Putamen (tissue), 1 donor: ENCODE data around the gene ARHGEF10L.

Experiments used
- DNase-seq: peaks from one replicate; pipeline ENCODE4 v3.0.0-alpha.2; 2016; ENCODE audit warnings: low spot score

ARHGEF10L gene

DNA sequence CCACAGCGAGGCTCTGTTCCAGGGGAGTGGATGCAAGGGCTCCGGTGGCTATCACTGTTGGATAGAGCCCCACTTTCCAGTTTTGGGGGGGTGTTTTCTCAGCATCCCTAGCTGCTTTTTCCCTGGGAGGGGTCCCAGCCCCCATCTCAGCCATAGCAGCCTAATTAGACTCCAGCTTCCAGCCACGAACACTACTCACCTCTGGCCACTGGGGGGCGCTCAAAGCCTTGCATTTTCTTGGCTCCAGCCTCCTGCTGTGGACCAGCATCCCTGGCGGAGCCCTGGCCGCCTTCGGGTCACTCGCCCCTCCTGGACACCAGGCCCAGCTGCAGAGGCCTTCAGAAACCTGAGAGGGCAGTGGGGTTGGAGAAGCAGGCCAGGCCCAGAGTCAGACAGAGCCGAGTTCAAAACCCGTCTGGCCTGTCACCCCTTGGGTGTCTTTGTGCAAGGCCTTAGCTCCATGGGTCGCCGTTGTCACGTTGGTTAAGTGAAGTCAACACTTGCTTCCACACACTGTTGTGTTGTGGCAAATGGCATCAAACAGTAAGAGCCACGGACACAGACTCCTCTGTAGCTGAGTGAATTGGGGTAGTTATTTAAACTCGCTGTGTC lies 122.2 kb downstream of the ARHGEF10L start:
- DNase-seq: peak; percentile 35

GRCh38 chr1:17662296-17662695 lies 122.8 kb downstream of the ARHGEF10L start:
- DNase-seq: no peak

DNA sequence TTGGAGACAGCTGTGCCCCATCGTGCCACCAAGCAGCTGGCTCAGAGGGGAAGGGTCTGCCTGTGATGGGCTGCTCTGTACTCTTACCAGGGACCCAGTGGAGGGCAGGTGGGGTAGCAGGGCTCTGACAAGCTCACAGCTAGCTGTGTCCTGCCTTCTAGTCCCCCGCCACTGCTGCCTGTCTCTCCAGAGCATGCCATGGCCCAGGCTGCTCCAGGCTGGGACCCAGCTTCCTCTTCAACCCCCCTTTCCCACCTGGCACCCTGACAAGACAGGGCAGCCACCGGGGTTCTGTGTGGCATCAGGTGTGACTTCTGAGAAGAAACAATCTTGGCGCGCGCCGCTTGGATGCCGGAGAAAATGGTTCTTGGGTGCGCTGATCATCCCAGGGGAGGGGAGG lies 123.3 kb downstream of the ARHGEF10L start:
- no peak for DNase-seq

- DNase-seq: no peak
Observed at GRCh38 chr1:17663646-17664045, 124.1 kb downstream of the ARHGEF10L start.

- DNase-seq: no peak
Observed at GRCh38 chr1:17664322-17664721, 124.8 kb downstream of the ARHGEF10L start.

DNA sequence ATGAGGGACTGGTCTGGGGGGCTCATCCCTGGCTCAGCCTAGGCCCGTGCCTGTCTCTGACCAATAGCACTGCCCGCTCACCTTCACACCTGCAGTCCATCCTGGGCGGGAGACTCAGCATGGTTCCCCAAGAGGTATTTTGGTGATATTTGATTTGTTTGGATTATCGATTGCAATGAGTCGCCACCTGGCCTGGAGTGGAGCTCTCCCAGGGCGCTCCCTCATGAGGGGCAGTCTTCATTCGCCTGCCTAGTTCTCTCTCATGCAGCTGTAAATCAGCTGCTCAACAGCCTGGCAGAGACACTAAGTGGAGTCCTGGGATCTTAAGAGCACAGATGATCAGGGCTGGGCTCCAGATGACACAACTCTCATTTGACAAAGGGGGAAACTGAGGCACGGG lies 125.6 kb downstream of the ARHGEF10L start:
- no peak for DNase-seq

GRCh38 chr1:17665950-17666720 lies 126.6 kb downstream of the ARHGEF10L start:
- DNase-seq: no peak

DNA sequence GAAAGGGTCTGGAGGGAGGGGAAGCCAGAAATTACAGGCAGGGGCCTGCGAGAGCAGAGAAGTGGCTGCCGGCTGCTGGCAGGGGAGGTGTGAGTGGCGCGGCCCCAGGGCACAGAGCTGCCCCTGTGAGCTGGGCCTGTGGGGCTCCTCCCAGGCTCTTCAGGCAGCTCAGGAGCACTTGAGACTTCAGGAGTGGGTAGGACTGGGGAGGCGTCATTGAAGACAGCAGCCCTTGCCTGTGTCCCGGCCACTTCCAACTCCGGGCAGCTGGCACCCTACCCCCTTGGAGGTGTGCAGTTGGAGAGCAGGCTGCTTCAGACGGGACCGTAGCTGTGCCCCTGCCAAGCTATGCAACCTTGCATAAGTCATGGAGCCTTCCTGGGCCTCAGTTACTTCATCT lies 128.1 kb downstream of the ARHGEF10L start:
- no peak for DNase-seq

DNA sequence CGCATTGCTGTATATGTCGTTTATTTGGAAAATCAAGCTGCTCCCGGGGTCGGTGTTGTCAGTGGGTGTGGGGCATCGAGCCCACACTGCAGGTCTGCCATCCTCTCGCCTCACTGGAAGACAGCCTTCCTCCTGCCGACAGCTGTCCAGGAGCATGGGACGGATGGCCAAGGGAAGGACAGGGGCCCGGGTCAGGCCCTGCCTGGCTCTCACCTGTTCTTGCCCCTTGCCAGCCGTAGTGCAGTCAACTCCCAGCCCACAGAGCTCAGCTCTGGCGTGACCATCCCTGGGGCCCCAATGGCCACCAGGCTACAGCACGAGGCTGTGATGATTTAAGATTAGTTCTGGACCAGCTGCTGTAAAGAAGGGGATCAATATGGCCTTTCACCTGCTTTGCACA lies 128.7 kb downstream of the ARHGEF10L start:
- no peak for DNase-seq

DNA sequence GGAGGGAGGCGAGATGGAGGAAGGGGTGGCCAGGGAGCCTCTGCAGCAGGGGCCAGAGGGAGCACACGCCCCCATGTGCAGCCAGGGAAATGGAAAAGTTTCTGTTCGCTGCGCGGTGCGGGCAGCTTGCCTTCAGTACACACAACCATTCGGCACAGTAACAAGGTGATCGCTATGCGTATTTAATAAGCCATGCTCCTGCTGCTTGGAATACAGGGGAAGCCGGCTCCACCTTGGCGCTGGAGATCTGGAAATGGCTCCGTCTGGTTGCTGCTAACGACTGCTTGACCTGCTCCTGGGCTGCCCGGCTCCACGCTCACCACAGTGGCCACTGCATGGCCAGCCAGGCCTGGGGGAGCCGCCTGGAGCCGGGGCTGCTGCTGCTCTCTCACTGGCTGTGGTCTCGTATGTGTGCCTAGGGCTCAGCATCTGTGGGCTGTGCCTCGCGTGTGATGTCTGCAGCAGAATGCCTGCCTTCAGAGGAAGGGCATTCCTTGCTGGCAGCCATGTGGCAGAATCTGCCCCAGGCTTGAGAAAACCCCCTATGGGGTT lies 129.2 kb downstream of the ARHGEF10L start:
- no peak for DNase-seq

DNA sequence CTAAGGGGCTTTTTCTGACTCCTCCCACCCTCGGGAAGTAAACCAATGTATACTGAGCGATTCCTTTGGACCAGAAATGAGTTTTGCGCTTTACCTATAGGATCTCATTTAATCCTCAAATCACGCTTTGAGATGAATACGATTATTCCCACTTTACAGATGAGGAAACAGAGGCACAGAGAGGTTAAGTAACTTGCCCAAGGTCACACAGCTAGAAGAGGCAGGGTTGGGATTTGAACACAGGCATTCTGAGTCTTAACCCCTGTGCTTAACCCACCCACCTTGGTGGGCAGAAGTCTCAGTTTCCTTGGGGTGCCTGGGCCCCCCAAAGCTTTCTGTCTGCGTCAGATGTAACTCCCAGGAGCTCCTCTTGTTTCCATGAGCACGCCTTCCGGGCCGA lies 129.8 kb downstream of the ARHGEF10L start:
- DNase-seq: no peak

DNA sequence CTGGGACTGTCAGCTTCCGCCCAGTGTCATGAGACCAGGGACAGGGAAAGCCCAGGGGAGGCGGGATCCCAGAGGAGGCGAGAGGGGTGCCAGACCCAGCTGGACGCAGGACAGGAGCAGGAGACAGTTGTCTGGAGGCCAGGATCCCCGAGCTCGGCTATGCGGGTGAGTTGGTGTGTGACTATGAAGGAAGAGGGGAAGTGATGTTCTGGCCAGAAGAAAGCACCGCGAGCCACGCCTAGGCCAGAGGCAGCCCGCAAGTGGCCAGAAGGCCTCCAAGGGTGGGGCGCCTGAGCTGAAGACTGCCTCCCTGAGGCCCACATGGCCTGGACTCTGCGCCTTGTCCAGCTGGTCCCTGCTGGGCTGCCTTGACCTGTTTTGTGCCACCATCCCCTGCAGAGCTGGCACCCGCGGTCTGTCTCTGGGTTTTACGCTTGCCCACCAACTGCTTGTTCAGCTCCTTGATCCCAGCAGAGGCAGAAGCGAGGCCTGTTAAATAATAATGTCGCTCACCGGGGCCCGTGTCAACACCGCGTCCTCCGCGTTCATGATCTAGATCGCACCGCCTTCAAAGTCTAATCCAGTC lies 130.5 kb downstream of the ARHGEF10L start:
- DNase-seq: peak; percentile 31

DNA sequence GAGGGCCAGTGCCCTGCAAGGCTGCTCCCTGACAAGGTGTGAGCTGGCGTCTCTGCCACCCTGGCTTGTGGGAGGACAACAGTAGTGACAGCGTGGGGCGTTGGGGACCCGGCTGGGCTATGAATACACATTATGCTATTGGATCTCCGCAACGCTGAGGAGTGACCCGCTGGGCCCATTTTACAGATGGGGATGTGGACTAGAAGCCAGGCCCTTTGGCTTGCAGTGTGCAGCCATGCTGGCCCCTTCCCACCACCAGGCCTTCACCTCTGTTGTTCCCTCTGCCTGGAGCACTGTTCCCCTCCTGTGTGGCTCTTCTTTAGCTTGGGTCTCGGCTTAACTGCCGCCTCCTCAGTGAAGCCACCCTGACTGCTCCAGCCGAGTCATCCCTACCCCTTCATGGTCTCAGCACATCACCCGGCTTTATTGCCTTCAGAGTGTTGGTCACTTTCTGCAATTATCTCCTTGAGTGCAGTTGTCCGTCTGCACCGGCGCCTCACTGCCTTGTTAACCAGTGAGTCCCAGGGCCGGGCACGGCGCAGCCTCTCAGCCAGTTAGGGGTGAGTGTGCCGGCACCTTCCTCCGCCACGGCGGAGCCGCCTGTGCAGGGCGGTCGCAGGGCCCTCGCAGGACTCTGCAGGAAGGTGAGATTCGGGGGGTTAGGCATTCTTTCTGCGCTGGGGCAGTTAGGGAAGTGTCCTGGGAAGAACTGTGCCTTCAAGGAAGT lies 131.3 kb downstream of the ARHGEF10L start:
- DNase-seq: no peak

- DNase-seq: no peak
Observed at GRCh38 chr1:17671314-17671705, 131.8 kb downstream of the ARHGEF10L start.

GRCh38 chr1:17671741-17672140 lies 132.2 kb downstream of the ARHGEF10L start:
- DNase-seq: no peak

GRCh38 chr1:17672226-17672625 lies 132.7 kb downstream of the ARHGEF10L start:
- no peak for DNase-seq

DNA sequence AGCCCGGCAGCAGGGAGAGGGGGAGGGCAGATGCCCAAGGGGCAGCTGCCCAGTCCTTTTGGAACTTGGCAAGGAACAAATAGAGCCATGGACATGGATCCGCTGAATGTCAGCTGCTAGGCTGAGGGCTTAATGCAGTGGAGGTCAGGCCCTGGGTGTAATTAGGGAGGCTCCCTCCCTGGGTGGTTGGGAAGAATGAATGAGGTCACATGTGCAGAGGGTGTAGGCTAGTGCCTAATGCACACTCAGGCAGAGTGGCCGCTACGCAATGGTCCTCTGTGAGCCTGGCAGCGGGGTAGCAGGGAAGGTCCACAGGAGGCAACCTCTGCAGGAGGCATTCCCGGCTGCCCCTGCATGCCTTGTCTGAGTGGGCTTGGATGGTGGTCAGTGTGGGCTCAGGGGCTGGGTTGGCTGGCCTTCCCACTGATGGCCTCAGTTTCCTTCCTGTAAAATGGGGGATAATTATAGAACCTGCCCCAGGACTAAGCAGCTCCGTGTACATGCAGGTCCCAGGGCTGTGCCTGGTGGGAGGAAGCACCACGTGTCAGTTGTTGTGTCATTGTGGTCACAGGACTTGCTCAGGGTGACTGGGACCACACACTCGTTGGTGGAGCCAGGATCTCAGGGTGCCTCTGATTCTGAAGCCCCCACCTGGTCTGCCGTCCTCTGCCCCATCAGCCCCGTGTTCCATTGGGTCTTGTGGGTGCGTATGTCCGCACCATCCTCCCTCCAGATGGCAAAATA lies 134.0 kb downstream of the ARHGEF10L start:
- peak; percentile 36 for DNase-seq

DNA sequence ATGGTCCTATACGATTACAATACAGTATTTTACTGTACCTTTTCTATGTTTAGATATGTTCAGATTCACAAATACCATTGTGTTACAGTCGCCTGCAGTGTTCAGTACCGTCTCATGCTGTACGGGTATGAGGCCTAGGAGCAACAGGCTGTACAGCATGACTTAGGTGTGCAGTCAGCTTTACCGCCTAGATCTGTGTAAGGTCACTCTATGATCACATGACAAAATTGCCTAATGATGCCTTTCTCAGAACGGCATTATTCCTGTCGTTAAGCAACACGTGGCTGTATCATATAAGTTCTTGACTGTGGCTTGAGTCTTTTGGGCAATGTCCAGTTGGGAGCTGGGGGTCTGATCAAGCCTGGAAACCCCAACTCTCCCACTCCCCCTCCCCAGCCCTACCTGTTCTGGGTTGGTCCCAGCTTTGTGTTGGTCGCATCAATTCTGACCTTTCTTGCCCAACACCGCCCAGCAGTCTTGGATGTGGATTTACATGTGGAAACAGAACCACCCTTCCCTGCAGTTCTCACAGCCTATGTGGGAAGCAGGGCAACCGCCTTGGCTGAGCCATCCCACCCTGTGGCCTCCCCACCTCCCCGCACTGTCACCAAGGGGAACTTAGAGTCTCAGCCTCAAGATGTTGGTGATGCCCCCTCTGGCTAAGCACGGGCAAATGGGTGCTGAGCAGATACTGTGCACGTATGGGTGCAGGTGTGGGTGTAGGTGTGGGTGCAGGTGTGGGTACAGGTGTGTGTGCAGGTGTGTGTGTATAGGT lies 135.4 kb downstream of the ARHGEF10L start:
- no peak for DNase-seq

DNA sequence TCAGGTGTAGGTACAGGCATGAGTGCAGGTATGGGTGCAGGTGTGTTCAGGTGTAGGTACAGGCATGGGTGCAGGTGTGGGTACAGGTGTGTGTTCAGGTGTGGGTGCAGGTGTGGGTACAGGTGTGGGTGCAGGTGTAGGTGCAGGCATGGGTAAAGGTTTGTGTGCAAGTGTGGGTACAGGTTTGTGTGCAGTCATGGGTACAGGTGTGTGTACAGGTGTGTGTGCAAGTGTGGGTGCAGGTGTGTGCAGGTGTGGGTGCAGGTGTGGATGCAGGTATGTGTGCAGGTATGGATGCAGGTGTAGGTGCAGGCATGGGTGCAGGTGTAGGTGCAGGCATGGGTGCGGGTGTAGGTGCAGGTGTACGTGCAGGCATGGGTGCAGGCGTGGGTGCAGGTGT lies 136.2 kb downstream of the ARHGEF10L start:
- DNase-seq: no peak

DNA sequence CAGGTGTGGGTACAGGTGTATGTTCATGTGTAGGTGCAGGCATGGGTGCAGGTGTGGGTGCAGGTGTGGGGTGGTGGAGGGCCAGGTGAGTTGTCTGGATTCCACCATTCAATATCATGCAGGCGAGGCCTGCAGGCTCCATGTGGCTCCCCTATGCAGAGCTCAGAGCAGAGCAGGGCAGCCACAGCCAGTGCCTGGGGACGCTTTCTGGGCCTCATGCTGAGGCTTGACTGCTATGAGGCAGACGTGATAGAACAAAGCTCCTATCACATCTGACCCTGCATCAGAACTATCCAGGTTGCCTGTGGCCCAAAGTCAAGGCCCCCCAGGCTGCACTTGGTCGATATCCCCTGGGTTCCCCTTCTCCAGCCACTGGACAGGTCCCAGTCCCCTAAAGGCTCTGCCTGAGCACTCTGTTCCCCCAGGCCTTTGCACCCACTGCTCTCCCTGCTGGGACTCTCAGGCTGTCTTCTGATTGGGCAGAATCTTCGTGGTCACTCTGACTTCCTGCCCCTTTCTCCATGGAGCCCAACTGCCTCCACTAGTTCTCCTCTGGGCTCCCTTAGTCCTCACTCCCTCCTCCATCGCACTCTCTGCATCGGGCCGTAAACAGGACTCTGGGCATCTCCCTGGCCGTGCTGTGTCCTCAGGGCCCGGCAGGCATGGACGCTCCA lies 137.0 kb downstream of the ARHGEF10L start:
- DNase-seq: no peak
